Esophagus muscularis mucosa (tissue), 3 donors: ENCODE data around the gene FAM107B.

Experiments used
- POLR2A ChIP-seq: fragments of 450-650 bp; IDR thresholded peaks from one replicate; pipeline ENCODE4 v1.6.1; 2017; ENCODE audit warnings: antibody characterized with exemption, moderate library complexity, mild to moderate bottlenecking, low read depth
- POLR2AphosphoS5 ChIP-seq, 2 donors: sonication (generic); formaldehyde crosslinking; IDR thresholded peaks; one replicate each; pipeline ENCODE4 v1.6.1; 2017; ENCODE audit warnings: antibody characterized with exemption in 2 of 2
- TF ChIP-seq, protein P1 (sequence below), 3 experiments: fragments of 200-600 bp in 2 of 3; fragments of 450-650 bp in 1 of 3; sonication (generic) in 2 of 3; IDR thresholded peaks; one replicate each; pipeline ENCODE4 v1.5.1; 2017 to 2019; ENCODE audit warnings: antibody characterized with exemption in 3 of 3, mild to moderate bottlenecking in 2 of 3, moderate library complexity in 1 of 3

DNA sequence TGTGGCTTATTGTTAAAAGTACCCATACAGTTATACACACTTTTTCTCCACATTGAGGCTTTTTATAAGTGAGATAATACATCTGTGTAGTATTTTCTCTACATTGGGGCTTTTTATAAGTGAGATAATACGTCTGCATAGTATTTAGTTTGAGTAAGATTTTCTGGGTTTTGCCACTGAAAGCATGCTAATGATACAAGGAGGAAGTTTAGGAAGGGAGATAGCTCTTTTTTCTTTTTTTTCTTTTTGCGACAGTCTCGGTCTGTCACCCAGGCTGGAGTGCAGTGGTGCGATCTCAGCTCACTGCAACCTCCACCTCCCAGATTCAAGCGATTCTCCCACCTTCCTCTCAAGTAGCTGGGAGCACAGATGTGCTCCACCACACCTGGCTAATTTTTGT is 13.3 kb downstream of the FAM107B start:
- no peak for TF ChIP-seq POLR2AphosphoS5 (IDR thresholded peaks at IDR 0.05)
- TF ChIP-seq, protein P1, sequence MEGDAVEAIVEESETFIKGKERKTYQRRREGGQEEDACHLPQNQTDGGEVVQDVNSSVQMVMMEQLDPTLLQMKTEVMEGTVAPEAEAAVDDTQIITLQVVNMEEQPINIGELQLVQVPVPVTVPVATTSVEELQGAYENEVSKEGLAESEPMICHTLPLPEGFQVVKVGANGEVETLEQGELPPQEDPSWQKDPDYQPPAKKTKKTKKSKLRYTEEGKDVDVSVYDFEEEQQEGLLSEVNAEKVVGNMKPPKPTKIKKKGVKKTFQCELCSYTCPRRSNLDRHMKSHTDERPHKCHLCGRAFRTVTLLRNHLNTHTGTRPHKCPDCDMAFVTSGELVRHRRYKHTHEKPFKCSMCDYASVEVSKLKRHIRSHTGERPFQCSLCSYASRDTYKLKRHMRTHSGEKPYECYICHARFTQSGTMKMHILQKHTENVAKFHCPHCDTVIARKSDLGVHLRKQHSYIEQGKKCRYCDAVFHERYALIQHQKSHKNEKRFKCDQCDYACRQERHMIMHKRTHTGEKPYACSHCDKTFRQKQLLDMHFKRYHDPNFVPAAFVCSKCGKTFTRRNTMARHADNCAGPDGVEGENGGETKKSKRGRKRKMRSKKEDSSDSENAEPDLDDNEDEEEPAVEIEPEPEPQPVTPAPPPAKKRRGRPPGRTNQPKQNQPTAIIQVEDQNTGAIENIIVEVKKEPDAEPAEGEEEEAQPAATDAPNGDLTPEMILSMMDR (IDR thresholded peaks at IDR 0.05) = no peak
- no peak for TF ChIP-seq POLR2A
